GM18511 (cell line): ENCODE data around the gene RFTN2.
"Not testable (repeated sequence)": the region's sequence is repeated elsewhere in the genome, so short reads cannot be mapped to it uniquely, and the experiment has no call there.

Source experiments
- ATAC-seq: cut with Tn5 transposase; IDR thresholded peaks from one replicate; pipeline ENCODE4 v1.9.1; 2021; ENCODE audit warnings: mild to moderate bottlenecking, moderate library complexity; ENCODE audit not compliant: unreplicated experiment

RFTN2 gene

GRCh38 chr2:197674591-197674990 is 796 bp downstream of the RFTN2 start:
- no peak for ATAC-seq

- ATAC-seq = no peak
Observed at GRCh38 chr2:197674060-197674459, 1.3 kb downstream of the RFTN2 start.

- no peak for ATAC-seq
Observed at GRCh38 chr2:197673606-197674005, 1.8 kb downstream of the RFTN2 start.

- no peak for ATAC-seq
Observed at GRCh38 chr2:197673106-197673505, 2.3 kb downstream of the RFTN2 start.

- no peak for ATAC-seq
Observed at GRCh38 chr2:197672371-197672893, 3.0 kb downstream of the RFTN2 start.

GRCh38 chr2:197669077-197669476 is 6.3 kb downstream of the RFTN2 start:
- no peak for ATAC-seq

GRCh38 chr2:197668296-197668695 is 7.1 kb downstream of the RFTN2 start:
- no peak for ATAC-seq

GRCh38 chr2:197666277-197666676 is 9.1 kb downstream of the RFTN2 start:
- no peak for ATAC-seq

GRCh38 chr2:197661626-197662025 is 13.8 kb downstream of the RFTN2 start:
- ATAC-seq = no peak

GRCh38 chr2:197657562-197657961 is 17.8 kb downstream of the RFTN2 start:
- ATAC-seq = no peak

GRCh38 chr2:197647961-197648690 is 27.3 kb downstream of the RFTN2 start:
- ATAC-seq = no peak

- no peak for ATAC-seq
Observed at GRCh38 chr2:197641666-197642065, 33.7 kb downstream of the RFTN2 start.

- not testable (repeated sequence) for ATAC-seq
Observed at GRCh38 chr2:197640571-197641122, 34.7 kb downstream of the RFTN2 start.

GRCh38 chr2:197633109-197633657 is 42.2 kb downstream of the RFTN2 start:
- ATAC-seq = peak; percentile 58

- ATAC-seq = peak; percentile 73
Observed at GRCh38 chr2:197628043-197628500, 47.3 kb downstream of the RFTN2 start.

GRCh38 chr2:197626965-197627625 is 48.3 kb downstream of the RFTN2 start:
- ATAC-seq = no peak

- ATAC-seq = no peak
Observed at GRCh38 chr2:197620133-197620532, 55.3 kb downstream of the RFTN2 start.

GRCh38 chr2:197615016-197615652 is 60.3 kb downstream of the RFTN2 start:
- peak; percentile 77 for ATAC-seq

GRCh38 chr2:197614532-197614931 is 60.9 kb downstream of the RFTN2 start:
- ATAC-seq = peak; percentile 24

GRCh38 chr2:197613509-197613987 is 61.8 kb downstream of the RFTN2 start:
- no peak for ATAC-seq

GRCh38 chr2:197606180-197606579 is 69.2 kb downstream of the RFTN2 start:
- ATAC-seq = peak; percentile 87
